K562 (cell line): ENCODE results near the gene SLC2A10. TPM values are rescaled to one million over a fixed set of nuclear protein-coding genes. Genes with fewer than 3 reads are reported as not detected.

ENCODE experiments used
- DPF2 ChIP-seq: fragments of 450-650 bp; IDR thresholded peaks from 2 replicates; pipeline ENCODE4 v1.6.1; 2016
- ELF2 ChIP-seq: fragments of 250-450 bp; sonication (Bioruptor Pico); IDR thresholded peaks from 2 replicates; pipeline ENCODE4 v1.5.0; 2021; ENCODE audit warnings: mild to moderate bottlenecking
- FOXA3 ChIP-seq, 2 experiments: fragments of 450-650 bp in 1 of 2; sonication (generic) in 1 of 2; formaldehyde crosslinking; IDR thresholded peaks in 1 of 2; conservative IDR thresholded peaks in 1 of 2; 2 replicates each; pipeline versions ENCODE4 v1.4.0 to v1.8.0; 2020 to 2022; ENCODE audit warnings: mild to moderate bottlenecking in 2 of 2, missing genetic modification reagents in 1 of 2
- MAZ ChIP-seq, 2 experiments: fragments of 450-650 bp in 1 of 2; sonication (generic) in 1 of 2; formaldehyde crosslinking; IDR thresholded peaks in 1 of 2; conservative IDR thresholded peaks in 1 of 2; 2 replicates each; pipeline versions ENCODE4 v1.4.0 to v1.5.0; 2020; ENCODE audit warnings: mild to moderate bottlenecking in 1 of 2, missing genetic modification reagents in 1 of 2
- NFATC3 ChIP-seq: fragments of 450-650 bp; IDR thresholded peaks from 2 replicates; pipeline ENCODE4 v1.6.1; 2017; ENCODE audit warnings: mild to moderate bottlenecking
- NFXL1 ChIP-seq: fragments of 450-650 bp; formaldehyde crosslinking; IDR thresholded peaks from 2 replicates; pipeline ENCODE4 v1.4.0; 2021; ENCODE audit warnings: mild to moderate bottlenecking
- PHF21A ChIP-seq: fragments of 450-650 bp; IDR thresholded peaks from 2 replicates; pipeline ENCODE4 v1.6.1; 2017; ENCODE audit warnings: low read depth, borderline replicate concordance
- PTBP1 ChIP-seq: fragments of 200-400 bp; formaldehyde crosslinking; IDR thresholded peaks from 2 replicates; pipeline ENCODE4 v1.6.1; 2017; ENCODE audit warnings: low read depth, low read length
- ZNF175 ChIP-seq: fragments of 200-800 bp; sonication (Bioruptor generic); IDR thresholded peaks from 2 replicates; pipeline ENCODE4 v1.6.1; 2016; ENCODE audit warnings: low read depth, mild to moderate bottlenecking, missing genetic modification characterization, missing compliant biosample characterization
- ZNF668 ChIP-seq: fragments of 250-450 bp; sonication (Bioruptor Pico); IDR thresholded peaks from 2 replicates; pipeline ENCODE4 v1.8.0; 2022; ENCODE audit warnings: mild to moderate bottlenecking, inconsistent platforms
- polyA plus RNA-seq, 8 experiments: library from polyadenylated mRNA; depleted of rRNA in 4 of 8; stranded (reverse) in 5 of 8; unstranded in 3 of 8; fragments of >200 nt; fragmentation: Nextera tagmentation in 2 of 8; fragmentation: Illumina TruSeq in 1 of 8; extraction: Ambion mirVana in 2 of 8; extraction: Trizol in 1 of 8; gene quantifications; 2 replicates each; pipeline versions ENCODE4 v1.2.1 to v1.2.3, GENCODE V29; 2011 to 2014; ENCODE audit warnings: inconsistent platforms in 1 of 8, missing spikeins in 1 of 8
- total RNA-seq, 7 experiments: library from RNA; depleted of rRNA in 6 of 7; stranded (reverse); fragments of >200 nt in 6 of 7; fragmentation: Illumina TruSeq in 2 of 7; extraction: Trizol in 2 of 7; gene quantifications; 2 replicates each; pipeline versions ENCODE4 v1.2.1 to v1.2.3, GENCODE V29; 2011 to 2021; ENCODE audit warnings: low replicate concordance in 1 of 7
- TF ChIP-seq, protein P1 (sequence below): fragments of 450-650 bp; IDR thresholded peaks from 2 replicates; pipeline ENCODE4 v1.7.1; 2018; ENCODE audit warnings: mild to moderate bottlenecking, low read depth; ENCODE audit not compliant: partially characterized antibody
- TF ChIP-seq, protein P2 (sequence below): fragments of 450-650 bp; conservative IDR thresholded peaks from 2 replicates; pipeline ENCODE4 v1.6.1; 2016; ENCODE audit warnings: missing genetic modification characterization, low read depth, mild to moderate bottlenecking, control low read depth, missing compliant biosample characterization
- TF ChIP-seq, protein P3 (sequence below): fragments of 250-450 bp; sonication (Bioruptor Pico); IDR thresholded peaks from 2 replicates; pipeline ENCODE4 v1.5.0; 2021; ENCODE audit warnings: mild to moderate bottlenecking, borderline replicate concordance
- TF ChIP-seq, protein P4 (sequence below): sonication (generic); formaldehyde crosslinking; IDR thresholded peaks from 2 replicates; pipeline ENCODE4 v1.8.1; 2023; ENCODE audit warnings: missing genetic modification reagents, mild to moderate bottlenecking, borderline replicate concordance

The SLC2A10 gene
- total and polyA plus RNA-seq, 9 of the 15 experiments (the other 6 are each of a cell fraction or from before 2014, with no cell fraction given): 0.01 to 1.8 (median 0.10) TPM

DNA sequence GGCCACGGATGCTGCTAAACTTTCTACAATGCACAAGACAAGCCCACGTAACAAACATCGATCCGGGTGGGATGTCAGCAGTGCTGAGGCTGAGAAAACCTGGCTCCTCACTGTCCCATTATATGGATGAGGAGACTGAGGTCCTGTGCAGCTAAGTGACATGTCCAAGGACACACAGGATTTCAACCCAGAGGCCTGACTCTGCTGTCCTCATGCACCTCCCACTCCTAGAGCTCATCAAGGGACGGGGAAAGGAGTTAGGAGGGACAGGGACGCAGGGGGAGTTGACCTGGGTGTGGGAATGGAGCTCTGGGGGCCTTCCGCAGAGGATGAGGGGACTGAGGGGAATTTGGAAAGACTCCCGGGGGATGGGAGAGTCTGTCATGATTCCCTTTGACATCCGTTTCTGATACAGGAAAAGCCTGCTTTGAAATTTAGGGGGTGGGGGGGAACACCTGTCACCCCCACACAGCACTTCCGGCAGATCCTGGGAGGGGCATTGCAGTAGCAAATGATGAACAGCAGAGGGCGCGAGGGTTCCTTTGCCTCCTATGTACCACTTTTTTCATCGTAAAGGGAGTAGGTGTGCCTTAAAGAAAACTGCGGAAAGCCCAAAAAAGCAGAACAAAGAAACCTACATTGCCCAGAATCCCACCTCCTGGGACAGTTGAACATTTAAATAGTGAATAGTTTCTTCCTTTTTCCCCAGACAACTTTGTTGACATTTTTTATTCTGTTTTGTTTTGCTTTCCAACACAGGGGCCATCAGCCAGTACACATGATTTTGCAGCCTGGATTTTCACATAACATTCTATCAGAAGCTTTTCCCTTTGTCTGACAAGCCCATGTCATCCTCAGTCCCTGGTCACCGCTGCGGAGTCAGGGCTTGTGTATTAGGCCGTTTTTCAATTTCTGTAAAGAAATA lies 48.6 kb downstream of the SLC2A10 start (continued):
- TF ChIP-seq, protein P1, sequence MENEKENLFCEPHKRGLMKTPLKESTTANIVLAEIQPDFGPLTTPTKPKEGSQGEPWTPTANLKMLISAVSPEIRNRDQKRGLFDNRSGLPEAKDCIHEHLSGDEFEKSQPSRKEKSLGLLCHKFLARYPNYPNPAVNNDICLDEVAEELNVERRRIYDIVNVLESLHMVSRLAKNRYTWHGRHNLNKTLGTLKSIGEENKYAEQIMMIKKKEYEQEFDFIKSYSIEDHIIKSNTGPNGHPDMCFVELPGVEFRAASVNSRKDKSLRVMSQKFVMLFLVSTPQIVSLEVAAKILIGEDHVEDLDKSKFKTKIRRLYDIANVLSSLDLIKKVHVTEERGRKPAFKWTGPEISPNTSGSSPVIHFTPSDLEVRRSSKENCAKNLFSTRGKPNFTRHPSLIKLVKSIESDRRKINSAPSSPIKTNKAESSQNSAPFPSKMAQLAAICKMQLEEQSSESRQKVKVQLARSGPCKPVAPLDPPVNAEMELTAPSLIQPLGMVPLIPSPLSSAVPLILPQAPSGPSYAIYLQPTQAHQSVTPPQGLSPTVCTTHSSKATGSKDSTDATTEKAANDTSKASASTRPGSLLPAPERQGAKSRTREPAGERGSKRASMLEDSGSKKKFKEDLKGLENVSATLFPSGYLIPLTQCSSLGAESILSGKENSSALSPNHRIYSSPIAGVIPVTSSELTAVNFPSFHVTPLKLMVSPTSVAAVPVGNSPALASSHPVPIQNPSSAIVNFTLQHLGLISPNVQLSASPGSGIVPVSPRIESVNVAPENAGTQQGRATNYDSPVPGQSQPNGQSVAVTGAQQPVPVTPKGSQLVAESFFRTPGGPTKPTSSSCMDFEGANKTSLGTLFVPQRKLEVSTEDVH: no peak
- TF ChIP-seq ELF2 (0 out of 2 replicates have a peak, but pooled peaks have one; percentile 26), MAZ (CRISPR knock-in tag; conservative IDR thresholded peaks at IDR 0.05 in 1 of 2, IDR thresholded peaks at IDR 0.05 in 1 of 2) (peak in 1 of 2 experiments; percentile 47; a peak in 1 of 4 replicates), NFATC3 (no peak), FOXA3 (CRISPR knock-in tag; conservative IDR thresholded peaks at IDR 0.05 in 1 of 2, IDR thresholded peaks at IDR 0.05 in 1 of 2) (no peak), NFXL1 (CRISPR knock-in tag) (no peak), PTBP1 (no peak), DPF2 (no peak), ZNF668 (no peak), PHF21A (no peak), ZNF175 (CRISPR knock-in tag) (no peak)
- TF ChIP-seq, protein P2, sequence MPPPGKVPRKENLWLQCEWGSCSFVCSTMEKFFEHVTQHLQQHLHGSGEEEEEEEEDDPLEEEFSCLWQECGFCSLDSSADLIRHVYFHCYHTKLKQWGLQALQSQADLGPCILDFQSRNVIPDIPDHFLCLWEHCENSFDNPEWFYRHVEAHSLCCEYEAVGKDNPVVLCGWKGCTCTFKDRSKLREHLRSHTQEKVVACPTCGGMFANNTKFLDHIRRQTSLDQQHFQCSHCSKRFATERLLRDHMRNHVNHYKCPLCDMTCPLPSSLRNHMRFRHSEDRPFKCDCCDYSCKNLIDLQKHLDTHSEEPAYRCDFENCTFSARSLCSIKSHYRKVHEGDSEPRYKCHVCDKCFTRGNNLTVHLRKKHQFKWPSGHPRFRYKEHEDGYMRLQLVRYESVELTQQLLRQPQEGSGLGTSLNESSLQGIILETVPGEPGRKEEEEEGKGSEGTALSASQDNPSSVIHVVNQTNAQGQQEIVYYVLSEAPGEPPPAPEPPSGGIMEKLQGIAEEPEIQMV: no peak
- TF ChIP-seq, protein P3, sequence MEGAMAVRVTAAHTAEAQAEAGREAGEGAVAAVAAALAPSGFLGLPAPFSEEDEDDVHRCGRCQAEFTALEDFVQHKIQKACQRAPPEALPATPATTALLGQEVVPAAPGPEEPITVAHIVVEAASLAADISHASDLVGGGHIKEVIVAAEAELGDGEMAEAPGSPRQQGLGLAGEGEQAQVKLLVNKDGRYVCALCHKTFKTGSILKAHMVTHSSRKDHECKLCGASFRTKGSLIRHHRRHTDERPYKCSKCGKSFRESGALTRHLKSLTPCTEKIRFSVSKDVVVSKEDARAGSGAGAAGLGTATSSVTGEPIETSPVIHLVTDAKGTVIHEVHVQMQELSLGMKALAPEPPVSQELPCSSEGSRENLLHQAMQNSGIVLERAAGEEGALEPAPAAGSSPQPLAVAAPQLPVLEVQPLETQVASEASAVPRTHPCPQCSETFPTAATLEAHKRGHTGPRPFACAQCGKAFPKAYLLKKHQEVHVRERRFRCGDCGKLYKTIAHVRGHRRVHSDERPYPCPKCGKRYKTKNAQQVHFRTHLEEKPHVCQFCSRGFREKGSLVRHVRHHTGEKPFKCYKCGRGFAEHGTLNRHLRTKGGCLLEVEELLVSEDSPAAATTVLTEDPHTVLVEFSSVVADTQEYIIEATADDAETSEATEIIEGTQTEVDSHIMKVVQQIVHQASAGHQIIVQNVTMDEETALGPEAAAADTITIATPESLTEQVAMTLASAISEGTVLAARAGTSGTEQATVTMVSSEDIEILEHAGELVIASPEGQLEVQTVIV: no peak
- TF ChIP-seq, protein P4, sequence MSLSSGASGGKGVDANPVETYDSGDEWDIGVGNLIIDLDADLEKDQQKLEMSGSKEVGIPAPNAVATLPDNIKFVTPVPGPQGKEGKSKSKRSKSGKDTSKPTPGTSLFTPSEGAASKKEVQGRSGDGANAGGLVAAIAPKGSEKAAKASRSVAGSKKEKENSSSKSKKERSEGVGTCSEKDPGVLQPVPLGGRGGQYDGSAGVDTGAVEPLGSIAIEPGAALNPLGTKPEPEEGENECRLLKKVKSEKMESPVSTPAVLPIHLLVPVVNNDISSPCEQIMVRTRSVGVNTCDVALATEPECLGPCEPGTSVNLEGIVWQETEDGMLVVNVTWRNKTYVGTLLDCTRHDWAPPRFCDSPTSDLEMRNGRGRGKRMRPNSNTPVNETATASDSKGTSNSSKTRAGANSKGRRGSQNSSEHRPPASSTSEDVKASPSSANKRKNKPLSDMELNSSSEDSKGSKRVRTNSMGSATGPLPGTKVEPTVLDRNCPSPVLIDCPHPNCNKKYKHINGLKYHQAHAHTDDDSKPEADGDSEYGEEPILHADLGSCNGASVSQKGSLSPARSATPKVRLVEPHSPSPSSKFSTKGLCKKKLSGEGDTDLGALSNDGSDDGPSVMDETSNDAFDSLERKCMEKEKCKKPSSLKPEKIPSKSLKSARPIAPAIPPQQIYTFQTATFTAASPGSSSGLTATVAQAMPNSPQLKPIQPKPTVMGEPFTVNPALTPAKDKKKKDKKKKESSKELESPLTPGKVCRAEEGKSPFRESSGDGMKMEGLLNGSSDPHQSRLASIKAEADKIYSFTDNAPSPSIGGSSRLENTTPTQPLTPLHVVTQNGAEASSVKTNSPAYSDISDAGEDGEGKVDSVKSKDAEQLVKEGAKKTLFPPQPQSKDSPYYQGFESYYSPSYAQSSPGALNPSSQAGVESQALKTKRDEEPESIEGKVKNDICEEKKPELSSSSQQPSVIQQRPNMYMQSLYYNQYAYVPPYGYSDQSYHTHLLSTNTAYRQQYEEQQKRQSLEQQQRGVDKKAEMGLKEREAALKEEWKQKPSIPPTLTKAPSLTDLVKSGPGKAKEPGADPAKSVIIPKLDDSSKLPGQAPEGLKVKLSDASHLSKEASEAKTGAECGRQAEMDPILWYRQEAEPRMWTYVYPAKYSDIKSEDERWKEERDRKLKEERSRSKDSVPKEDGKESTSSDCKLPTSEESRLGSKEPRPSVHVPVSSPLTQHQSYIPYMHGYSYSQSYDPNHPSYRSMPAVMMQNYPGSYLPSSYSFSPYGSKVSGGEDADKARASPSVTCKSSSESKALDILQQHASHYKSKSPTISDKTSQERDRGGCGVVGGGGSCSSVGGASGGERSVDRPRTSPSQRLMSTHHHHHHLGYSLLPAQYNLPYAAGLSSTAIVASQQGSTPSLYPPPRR (CRISPR knock-in tag): no peak
